Kidney (tissue), 14 donors: Measurements from ENCODE around the gene CDH8. TPM values are rescaled to one million over a fixed set of nuclear protein-coding genes. Genes with fewer than 3 reads are reported as not detected.
"Not testable (repeated sequence)": the region's sequence is repeated elsewhere in the genome, so short reads cannot be mapped to it uniquely, and the experiment has no call there.

Experiments
- DNase-seq, 5 donors: peaks; one replicate each; pipeline ENCODE4 v3.0.0-alpha.2; 2013 to 2020
- FAIRE-seq: peaks from 2 replicates; lab custom pipeline; 2012; peaks lifted over from hg19 to GRCh38; lab: Jason Lieb, UNC
- H3K27ac ChIP-seq, 2 donors: one replicate each; pipeline ENCODE4 v1.7.0; 2013; ENCODE audit warnings: low read depth in 2 of 2, low read length in 2 of 2, inconsistent platforms in 1 of 2
- H3K27me3 ChIP-seq: one replicate; pipeline ENCODE4 v1.7.1; 2013; ENCODE audit warnings: low read length, inconsistent platforms; ENCODE audit not compliant: control insufficient read depth, insufficient read depth
- H3K36me3 ChIP-seq, 3 donors: one replicate each; pipeline versions ENCODE4 v1.7.0 to v1.7.1; 2013; ENCODE audit warnings: low read length in 3 of 3, control low read depth in 1 of 3, inconsistent platforms in 1 of 3; ENCODE audit not compliant: insufficient read depth in 3 of 3, control insufficient read depth in 2 of 3
- H3K4me1 ChIP-seq, 3 donors: one replicate each; pipeline versions ENCODE4 v1.7.0 to v1.7.1; 2013; ENCODE audit warnings: low read length in 3 of 3, inconsistent platforms in 1 of 3, low read depth in 1 of 3; ENCODE audit not compliant: control insufficient read depth in 2 of 3, insufficient read depth in 2 of 3
- H3K4me3 ChIP-seq, 3 donors: one replicate each; pipeline versions ENCODE4 v1.7.0 to v1.8.1; 2013; ENCODE audit warnings: low read length in 3 of 3, control low read depth in 1 of 3, inconsistent platforms in 1 of 3
- H3K9ac ChIP-seq, 3 donors: one replicate each; pipeline versions ENCODE4 v1.7.0 to v1.7.1; 2013; ENCODE audit warnings: low read length in 3 of 3, control low read depth in 1 of 3, inconsistent platforms in 1 of 3
- H3K9me3 ChIP-seq, 3 donors: one replicate each; pipeline versions ENCODE4 v1.7.0 to v1.7.1; 2013; ENCODE audit warnings: low read length in 3 of 3, control low read depth in 1 of 3, inconsistent platforms in 1 of 3; ENCODE audit not compliant: control insufficient read depth in 2 of 3, insufficient read depth in 1 of 3
- CTCF ChIP-seq: IDR thresholded peaks from 3 replicates; pipeline ENCODE4 v1.5.1; 2012; ENCODE audit warnings: mild to moderate bottlenecking, moderate library complexity, borderline replicate concordance; ENCODE audit not compliant: insufficient read depth; ENCODE audit errors: extremely low read depth
- intact Hi-C: fragments of 100-400 bp; cut with DNase I; formaldehyde crosslinking; loops from one replicate; pipeline ENCODE4 v1.11.1; 2022
- polyA plus RNA-seq: library from polyadenylated mRNA; stranded (reverse); fragments of 350-450 nt; fragmentation: Illumina TruSeq; extraction: RNeasy Lipid Tissue Mini Kit (QIAGEN cat#74804); gene quantifications from one replicate; pipeline ENCODE4 v1.2.3, GENCODE V29; 2014; ENCODE audit warnings: low read depth, low replicate concordance; ENCODE audit not compliant: insufficient read depth
- total RNA-seq: library from RNA; stranded (reverse); fragmentation: NEBNext Ultra II Directional; extraction: Animal tissue kit (Norgen Biotek cat#: 25700); gene quantifications from one replicate; pipeline ENCODE4 v1.2.1, GENCODE V29; 2021
- donor health status: control.
- donor health status: control.
- donor health status: control.
- donor health status: control.
- donor health status: control.
- donor health status: DM: yes; HTN: yes; CAD: no.
- donor health status: Normal renal cell carcinoma (clear cell type).

The CDH8 gene
- total and polyA plus RNA-seq, 2 donors from 2014 or later = 0.19 TPM; not detected in 1

GRCh38 chr16:61791464-61791863, 244.8 kb downstream of the CDH8 start:
- Histone ChIP-seq H3K4me1 (no peaks in the 10 kb centered on the region), H3K36me3 (no peaks in the 10 kb centered on the region), H3K4me3 (no peak overlapping the region), H3K9me3 (no peaks in the 10 kb centered on the region), H3K27ac (no peak overlapping the region), H3K9ac (no peak overlapping the region), H3K27me3 (no peaks in the 10 kb centered on the region)
- intact Hi-C loops = no loop called here
- no peak for TF ChIP-seq CTCF
- no peak for FAIRE-seq
- DNase-seq = no peak

- FAIRE-seq, H3K27ac ChIP-seq, H3K9ac ChIP-seq, H3K4me1 ChIP-seq, intact Hi-C loops, H3K4me3 ChIP-seq, DNase-seq, H3K36me3 ChIP-seq, H3K9me3 ChIP-seq, H3K27me3 ChIP-seq: not testable (repeated sequence)
These were observed 254.4 kb downstream of the CDH8 start for GRCh38 chr16:61781855-61782254.

GRCh38 chr16:61780161-61780560, 256.1 kb downstream of the CDH8 start:
- FAIRE-seq (no peak), DNase-seq (no peak)
- Histone ChIP-seq H3K4me1 (no peaks in the 10 kb centered on the region), H3K9ac (no peak overlapping the region), H3K36me3 (no peaks in the 10 kb centered on the region), H3K4me3 (no peak overlapping the region), H3K27me3 (no peaks in the 10 kb centered on the region), H3K9me3 (no peaks in the 10 kb centered on the region), H3K27ac (no peak overlapping the region)
- intact Hi-C loops = no loop called here
- no peak for TF ChIP-seq CTCF

- Histone ChIP-seq H3K4me1 (no peaks in the 10 kb centered on the region), H3K27ac (no peak overlapping the region), H3K9me3 (no peaks in the 10 kb centered on the region), H3K36me3 (no peaks in the 10 kb centered on the region), H3K27me3 (no peaks in the 10 kb centered on the region), H3K4me3 (no peak overlapping the region), H3K9ac (no peak overlapping the region)
- intact Hi-C loops = no loop called here
- FAIRE-seq (no peak), DNase-seq (no peak)
- TF ChIP-seq CTCF = no peak
These were observed 265.9 kb downstream of the CDH8 start for GRCh38 chr16:61770301-61770700.
